H9 (cell line): ENCODE measurements around the gene DOCK7. TPM values are rescaled to one million over a fixed set of nuclear protein-coding genes. Genes with fewer than 3 reads are reported as not detected.

ENCODE experiments used
- DNase-seq: peaks from one replicate; pipeline ENCODE4 v3.0.0-alpha.2; 2017
- H2AFZ ChIP-seq: one replicate; pipeline ENCODE4 v1.6.1; 2013; ENCODE audit warnings: mild to moderate bottlenecking, low read length, control low read depth, moderate library complexity
- H2AK5ac ChIP-seq: 2 replicates; pipeline ENCODE4 v1.6.1; 2013; ENCODE audit warnings: low read length, control low read depth, mixed read lengths; ENCODE audit not compliant: insufficient read length
- H2BK120ac ChIP-seq: one replicate; pipeline ENCODE4 v1.6.1; 2013; ENCODE audit warnings: low read depth, mild to moderate bottlenecking, low read length, control low read depth, inconsistent platforms; ENCODE audit not compliant: poor library complexity, severe bottlenecking
- H2BK12ac ChIP-seq: 2 replicates; pipeline ENCODE4 v1.6.1; 2013; ENCODE audit warnings: low read length, control low read depth, mixed read lengths, low read depth; ENCODE audit not compliant: insufficient read length
- H2BK15ac ChIP-seq: 2 replicates; pipeline ENCODE4 v1.6.1; 2013; ENCODE audit warnings: low read depth, low read length, control low read depth
- H2BK20ac ChIP-seq: one replicate; pipeline ENCODE4 v1.6.1; 2013; ENCODE audit warnings: low read depth, mild to moderate bottlenecking, low read length, control low read depth, inconsistent platforms; ENCODE audit not compliant: poor library complexity, severe bottlenecking
- H2BK5ac ChIP-seq: 2 replicates; pipeline ENCODE4 v1.6.1; 2013; ENCODE audit warnings: low read length, control low read depth, mixed read lengths; ENCODE audit not compliant: insufficient read length
- H3K14ac ChIP-seq: 2 replicates; pipeline ENCODE4 v1.6.1; 2013; ENCODE audit warnings: low read length, control low read depth; ENCODE audit not compliant: insufficient read depth
- H3K18ac ChIP-seq: 2 replicates; pipeline ENCODE4 v1.6.1; 2013; ENCODE audit warnings: low read depth, mild to moderate bottlenecking, mixed read lengths, low read length, control low read depth; ENCODE audit not compliant: insufficient read length
- H3K23ac ChIP-seq: 2 replicates; pipeline ENCODE4 v1.6.1; 2013; ENCODE audit warnings: low read length, control low read depth, mixed read lengths, low read depth; ENCODE audit not compliant: insufficient read length
- H3K23me2 ChIP-seq: 2 replicates; pipeline ENCODE4 v1.6.1; 2013; ENCODE audit warnings: low read depth, mild to moderate bottlenecking, mixed read lengths, low read length, control low read depth; ENCODE audit not compliant: insufficient read length, poor library complexity, severe bottlenecking
- H3K27ac ChIP-seq: 2 replicates; pipeline ENCODE4 v1.5.1; 2013; ENCODE audit warnings: low read length, control low read depth, mixed read lengths, low read depth; ENCODE audit not compliant: insufficient read length
- H3K27me3 ChIP-seq: 2 replicates; pipeline ENCODE4 v1.6.1; 2013; ENCODE audit warnings: low read length, control low read depth, inconsistent platforms; ENCODE audit not compliant: insufficient read depth
- H3K4ac ChIP-seq: 2 replicates; pipeline ENCODE4 v1.6.1; 2013; ENCODE audit warnings: low read depth, mild to moderate bottlenecking, control low read depth, inconsistent platforms, low read length, moderate library complexity
- H3K4me1 ChIP-seq: 2 replicates; pipeline ENCODE4 v1.6.1; 2013; ENCODE audit warnings: low read length, control low read depth, inconsistent platforms; ENCODE audit not compliant: insufficient read depth
- H3K4me2 ChIP-seq: 2 replicates; pipeline ENCODE4 v1.6.1; 2013; ENCODE audit warnings: low read length, control low read depth, mixed read lengths; ENCODE audit not compliant: insufficient read length, insufficient read depth
- H3K56ac ChIP-seq: 2 replicates; pipeline ENCODE4 v1.6.1; 2013; ENCODE audit warnings: low read depth, mild to moderate bottlenecking, mixed read lengths, low read length, control low read depth; ENCODE audit not compliant: insufficient read length
- H3K79me1 ChIP-seq: 2 replicates; pipeline ENCODE4 v1.6.1; 2013; ENCODE audit warnings: low read depth, mild to moderate bottlenecking, moderate library complexity, low read length, control low read depth, inconsistent platforms; ENCODE audit not compliant: insufficient read depth, poor library complexity, severe bottlenecking
- H3K79me2 ChIP-seq: 2 replicates; pipeline ENCODE4 v1.6.1; 2013; ENCODE audit warnings: low read length, control low read depth, inconsistent platforms; ENCODE audit not compliant: insufficient read depth
- H3K9ac ChIP-seq: 2 replicates; pipeline ENCODE4 v1.6.1; 2013; ENCODE audit warnings: low read length, control low read depth, mixed read lengths; ENCODE audit not compliant: insufficient read length; ENCODE audit errors: extremely low read depth
- H3K9me3 ChIP-seq: one replicate; pipeline ENCODE4 v1.6.1; 2013; ENCODE audit warnings: low read depth, low read length, inconsistent platforms; ENCODE audit not compliant: control insufficient read depth
- H3T11ph ChIP-seq: one replicate; pipeline ENCODE4 v1.6.1; 2013; ENCODE audit warnings: mild to moderate bottlenecking, low read length, control low read depth, inconsistent platforms
- H4K20me1 ChIP-seq: one replicate; pipeline ENCODE4 v1.6.1; 2013; ENCODE audit not compliant: control insufficient read depth, insufficient read length, insufficient read depth
- H4K5ac ChIP-seq: 2 replicates; pipeline ENCODE4 v1.6.1; 2013; ENCODE audit warnings: low read depth, mild to moderate bottlenecking, mixed read lengths, low read length, control low read depth; ENCODE audit not compliant: insufficient read length
- H4K8ac ChIP-seq: replicated peaks from 2 replicates; pipeline ENCODE4 v1.6.1; 2013; ENCODE audit warnings: low read length, control low read depth, mixed read lengths, low read depth; ENCODE audit not compliant: insufficient read length
- H4K91ac ChIP-seq: 2 replicates; pipeline ENCODE4 v1.6.1; 2013; ENCODE audit warnings: low read depth, mild to moderate bottlenecking, moderate library complexity, mixed read lengths, low read length, control low read depth; ENCODE audit not compliant: insufficient read length
- H3K27ac Mint-ChIP-seq, 3 experiments: 2 replicates in 2 of 3; 3 replicates in 1 of 3; pipeline ENCODE4 v1.8.0; 2020 to 2021; ENCODE audit warnings: mixed read lengths in 3 of 3, mild to moderate bottlenecking in 1 of 3, moderate library complexity in 1 of 3
- H3K27me3 Mint-ChIP-seq: 2 replicates; pipeline ENCODE4 v1.8.0; 2021; ENCODE audit warnings: low read depth, mild to moderate bottlenecking, moderate library complexity, mixed read lengths
- H3K36me3 Mint-ChIP-seq, 3 experiments: 2 replicates in 2 of 3; 3 replicates in 1 of 3; pipeline ENCODE4 v1.8.0; 2020 to 2021; ENCODE audit warnings: low read depth in 3 of 3, mixed read lengths in 3 of 3; ENCODE audit not compliant: insufficient read depth in 1 of 3
- H3K4me1 Mint-ChIP-seq, 2 experiments: 2 replicates each; pipeline ENCODE4 v1.8.0; 2020; ENCODE audit warnings: mixed read lengths in 2 of 2
- H3K4me3 Mint-ChIP-seq, 2 experiments: 2 replicates in 1 of 2; 3 replicates in 1 of 2; pipeline ENCODE4 v1.8.0; 2020 to 2021; ENCODE audit warnings: mild to moderate bottlenecking in 2 of 2, mixed read lengths in 2 of 2, moderate library complexity in 1 of 2
- H3K9me3 Mint-ChIP-seq, 2 experiments: 2 replicates in 1 of 2; 3 replicates in 1 of 2; pipeline ENCODE4 v1.8.0; 2020; ENCODE audit warnings: mild to moderate bottlenecking in 2 of 2, mixed read lengths in 2 of 2, moderate library complexity in 1 of 2
- WGBS: extraction: QIAGEN DNeasy Blood & Tissue Kit; methylation state at CpG from one replicate; pipeline ENCODE4 v1.1.7; 2013; ENCODE audit warnings: missing lambda C conversion rate, low lambda C conversion rate, mixed read lengths; ENCODE audit not compliant: insufficient read length; ENCODE audit errors: extremely low coverage; 5-methylcytosine and 5-hydroxymethylcytosine counted together
- total RNA-seq: library from RNA; stranded (reverse); gene quantifications from 2 replicates; pipeline ENCODE4 v1.2.1, GENCODE V29; 2021
- TF ChIP-seq, protein P1 (sequence below): fragments of 200-600 bp; sonication (generic); conservative IDR thresholded peaks from 3 replicates; pipeline ENCODE4 v1.8.0; 2021; ENCODE audit warnings: antibody characterized with exemption, mild to moderate bottlenecking

Gene DOCK7
- total RNA-seq, 1 experiment from 2014 or later: 36.8 TPM

DNA sequence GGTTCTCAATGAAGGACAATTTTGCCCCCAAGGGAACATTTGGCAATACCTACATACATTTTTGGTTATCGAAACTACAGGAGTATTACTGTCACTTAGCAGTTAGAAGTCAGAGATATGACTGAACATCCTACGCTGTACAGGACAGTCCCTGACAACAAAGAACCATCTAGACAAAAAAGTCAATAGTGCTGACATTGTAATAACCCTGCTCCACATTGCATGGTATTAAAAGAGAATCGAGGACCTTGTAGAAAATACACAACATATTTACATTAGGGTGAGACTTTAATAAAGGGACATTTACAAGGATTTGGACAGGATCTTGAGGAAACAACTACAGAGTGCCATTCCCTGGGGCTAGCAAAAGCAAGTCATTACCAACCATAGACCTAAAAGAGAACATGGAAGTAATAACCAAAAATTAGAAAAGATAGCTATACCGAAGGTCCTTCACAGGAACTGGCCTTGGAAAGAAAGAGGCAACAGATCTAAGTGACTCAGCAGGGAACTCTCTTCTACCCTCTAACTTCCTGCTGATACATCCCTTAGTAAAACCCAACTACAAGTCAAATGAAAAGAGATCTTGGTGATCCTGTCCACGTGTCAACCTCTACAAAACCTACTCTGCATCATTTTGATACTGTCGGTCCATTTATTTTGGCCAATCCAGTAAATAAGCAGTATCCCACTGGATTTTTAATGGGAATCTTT is 50.6 kb downstream of the DOCK7 start:
- H3K9ac ChIP-seq: no peak overlapping the region
- H3K27ac ChIP-seq: no peak overlapping the region
- H3T11ph ChIP-seq: no peak overlapping the region
- H4K8ac ChIP-seq: no peak overlapping the region
- TF ChIP-seq, protein P1, sequence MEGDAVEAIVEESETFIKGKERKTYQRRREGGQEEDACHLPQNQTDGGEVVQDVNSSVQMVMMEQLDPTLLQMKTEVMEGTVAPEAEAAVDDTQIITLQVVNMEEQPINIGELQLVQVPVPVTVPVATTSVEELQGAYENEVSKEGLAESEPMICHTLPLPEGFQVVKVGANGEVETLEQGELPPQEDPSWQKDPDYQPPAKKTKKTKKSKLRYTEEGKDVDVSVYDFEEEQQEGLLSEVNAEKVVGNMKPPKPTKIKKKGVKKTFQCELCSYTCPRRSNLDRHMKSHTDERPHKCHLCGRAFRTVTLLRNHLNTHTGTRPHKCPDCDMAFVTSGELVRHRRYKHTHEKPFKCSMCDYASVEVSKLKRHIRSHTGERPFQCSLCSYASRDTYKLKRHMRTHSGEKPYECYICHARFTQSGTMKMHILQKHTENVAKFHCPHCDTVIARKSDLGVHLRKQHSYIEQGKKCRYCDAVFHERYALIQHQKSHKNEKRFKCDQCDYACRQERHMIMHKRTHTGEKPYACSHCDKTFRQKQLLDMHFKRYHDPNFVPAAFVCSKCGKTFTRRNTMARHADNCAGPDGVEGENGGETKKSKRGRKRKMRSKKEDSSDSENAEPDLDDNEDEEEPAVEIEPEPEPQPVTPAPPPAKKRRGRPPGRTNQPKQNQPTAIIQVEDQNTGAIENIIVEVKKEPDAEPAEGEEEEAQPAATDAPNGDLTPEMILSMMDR: no peak
- no peak overlapping the region for H2BK20ac ChIP-seq
- H3K56ac ChIP-seq: no peak overlapping the region
- no peaks in the 10 kb centered on the region for H3K23me2 ChIP-seq
- no peak overlapping the region for H2AK5ac ChIP-seq
- H4K20me1 ChIP-seq: no peaks in the 10 kb centered on the region
- H3K9me3 ChIP-seq: no peaks in the 10 kb centered on the region
- H2BK15ac ChIP-seq: no peak overlapping the region
- H4K91ac ChIP-seq: no peak overlapping the region
- H3K18ac ChIP-seq: no peak overlapping the region
- H3K4me3 Mint-ChIP-seq: no peak overlapping the region
- WGBS: no CpG with 5 or more reads among the region's 6 CpGs
- H4K5ac ChIP-seq: no peak overlapping the region
- H3K27me3 Mint-ChIP-seq: no peaks in the 10 kb centered on the region
- no peak overlapping the region for H2BK12ac ChIP-seq
- no peaks in the 10 kb centered on the region for H3K27me3 ChIP-seq
- H2BK120ac ChIP-seq: no peak overlapping the region
- H3K4me2 ChIP-seq: no peak overlapping the region
- no peak overlapping the region for H3K4ac ChIP-seq
- H3K14ac ChIP-seq: no peak overlapping the region
- peaks cover 14 to 26% (median 24%) of the 10 kb centered on the region in 3 experiments; a peak in 6 of 7 replicates for H3K36me3 Mint-ChIP-seq
- no peak for DNase-seq
- no peak overlapping the region for H3K23ac ChIP-seq
- no peaks in the 10 kb centered on the region for H3K9me3 Mint-ChIP-seq
- H3K4me1 ChIP-seq: no peaks in the 10 kb centered on the region
- H3K79me1 ChIP-seq: no peaks in the 10 kb centered on the region
- H3K27ac Mint-ChIP-seq: no peak overlapping the region; a peak in 1 of 7 replicates
- no peaks in the 10 kb centered on the region; a peak in 1 of 4 replicates for H3K4me1 Mint-ChIP-seq
- no peaks in the 10 kb centered on the region for H3K79me2 ChIP-seq
- H2AFZ ChIP-seq: no peak overlapping the region
- no peak overlapping the region for H2BK5ac ChIP-seq
